ENCODE results near the gene PISD.

The PISD gene

GRCh38 chr22:31630331-31631329 lies 31.4 kb downstream of the PISD start (continued):
- TF ChIP-seq, protein P1, sequence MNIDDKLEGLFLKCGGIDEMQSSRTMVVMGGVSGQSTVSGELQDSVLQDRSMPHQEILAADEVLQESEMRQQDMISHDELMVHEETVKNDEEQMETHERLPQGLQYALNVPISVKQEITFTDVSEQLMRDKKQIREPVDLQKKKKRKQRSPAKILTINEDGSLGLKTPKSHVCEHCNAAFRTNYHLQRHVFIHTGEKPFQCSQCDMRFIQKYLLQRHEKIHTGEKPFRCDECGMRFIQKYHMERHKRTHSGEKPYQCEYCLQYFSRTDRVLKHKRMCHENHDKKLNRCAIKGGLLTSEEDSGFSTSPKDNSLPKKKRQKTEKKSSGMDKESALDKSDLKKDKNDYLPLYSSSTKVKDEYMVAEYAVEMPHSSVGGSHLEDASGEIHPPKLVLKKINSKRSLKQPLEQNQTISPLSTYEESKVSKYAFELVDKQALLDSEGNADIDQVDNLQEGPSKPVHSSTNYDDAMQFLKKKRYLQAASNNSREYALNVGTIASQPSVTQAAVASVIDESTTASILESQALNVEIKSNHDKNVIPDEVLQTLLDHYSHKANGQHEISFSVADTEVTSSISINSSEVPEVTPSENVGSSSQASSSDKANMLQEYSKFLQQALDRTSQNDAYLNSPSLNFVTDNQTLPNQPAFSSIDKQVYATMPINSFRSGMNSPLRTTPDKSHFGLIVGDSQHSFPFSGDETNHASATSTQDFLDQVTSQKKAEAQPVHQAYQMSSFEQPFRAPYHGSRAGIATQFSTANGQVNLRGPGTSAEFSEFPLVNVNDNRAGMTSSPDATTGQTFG (tag by site-specific recombination; IDR thresholded peaks at IDR 0.05; ENCODE audit: borderline replicate concordance): no peak
- TF ChIP-seq ZNF239 (tag by site-specific recombination; IDR thresholded peaks at IDR 0.05) (no peak), ZNF692 (tag by site-specific recombination; IDR thresholded peaks at IDR 0.05) (peak; percentile 100), ZNF677 (tag by site-specific recombination; IDR thresholded peaks at IDR 0.05) (no peak), ZEB2 (tag by site-specific recombination; IDR thresholded peaks at IDR 0.05) (peak; percentile 78), ZNF654 (tag by site-specific recombination; IDR thresholded peaks at IDR 0.05; ENCODE audit: low read depth) (no peak), ZNF510 (tag by site-specific recombination; IDR thresholded peaks at IDR 0.05; ENCODE audit: insufficient replicate concordance) (no peak), ZNF530 (tag by site-specific recombination; IDR thresholded peaks at IDR 0.05; ENCODE audit: low read depth) (no peak), ZNF146 (tag by site-specific recombination; IDR thresholded peaks at IDR 0.05) (no peak), ZNF449 (tag by site-specific recombination; IDR thresholded peaks at IDR 0.05) (no peak), ZNF202 (tag by site-specific recombination; IDR thresholded peaks at IDR 0.05; ENCODE audit: borderline replicate concordance) (no peak), ZNF501 (tag by site-specific recombination; IDR thresholded peaks at IDR 0.05) (peak; percentile 31; the same call in 1 of the 2 replicates), ZNF175 (tag by site-specific recombination; IDR thresholded peaks at IDR 0.05) (no peak), ZNF155 (tag by site-specific recombination; IDR thresholded peaks at IDR 0.05) (no peak), ZSCAN5A (tag by site-specific recombination; IDR thresholded peaks at IDR 0.05) (no peak; the same call in 1 of the 2 replicates), ZSCAN16 (tag by site-specific recombination; IDR thresholded peaks at IDR 0.05) (no peak), ZBTB44 (tag by site-specific recombination; IDR thresholded peaks at IDR 0.05) (no peak), ZNF513 (tag by site-specific recombination; IDR thresholded peaks at IDR 0.05) (no peak), ZNF24 (tag by site-specific recombination; IDR thresholded peaks at IDR 0.05) (peak; percentile 32; the same call in 1 of the 2 replicates), TCF7L2 (IDR thresholded peaks at IDR 0.05; ENCODE audit: borderline replicate concordance, low read depth, low read length) (no peak), SP3 (tag by site-specific recombination; IDR thresholded peaks at IDR 0.05) (peak; percentile 85), ZNF121 (tag by site-specific recombination; IDR thresholded peaks at IDR 0.05) (no peak), ZNF776 (tag by site-specific recombination; IDR thresholded peaks at IDR 0.05; ENCODE audit: borderline replicate concordance) (no peak), INSM2 (tag by site-specific recombination; IDR thresholded peaks at IDR 0.05) (no peak)
- TF ChIP-seq, protein P2, sequence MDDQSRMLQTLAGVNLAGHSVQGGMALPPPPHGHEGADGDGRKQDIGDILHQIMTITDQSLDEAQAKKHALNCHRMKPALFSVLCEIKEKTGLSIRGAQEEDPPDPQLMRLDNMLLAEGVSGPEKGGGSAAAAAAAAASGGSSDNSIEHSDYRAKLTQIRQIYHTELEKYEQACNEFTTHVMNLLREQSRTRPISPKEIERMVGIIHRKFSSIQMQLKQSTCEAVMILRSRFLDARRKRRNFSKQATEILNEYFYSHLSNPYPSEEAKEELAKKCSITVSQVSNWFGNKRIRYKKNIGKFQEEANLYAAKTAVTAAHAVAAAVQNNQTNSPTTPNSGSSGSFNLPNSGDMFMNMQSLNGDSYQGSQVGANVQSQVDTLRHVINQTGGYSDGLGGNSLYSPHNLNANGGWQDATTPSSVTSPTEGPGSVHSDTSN (CRISPR knock-in tag; IDR thresholded peaks at IDR 0.05): no peak
